Astrocyte of the spinal cord (primary cell): ENCODE data around the gene C5orf58.

Experiments used
- DNase-seq: peaks from one replicate; pipeline ENCODE4 v3.0.0; 2011; ENCODE audit warnings: low read depth, low spot score
- H3K4me3 ChIP-seq: 2 replicates; pipeline ENCODE4 v1.5.1; 2011; ENCODE audit warnings: low read depth, mild to moderate bottlenecking, low read length, moderate library complexity
- in situ Hi-C: cut with HindIII; loops from 2 replicates; pipeline ENCODE4 v1.10.0; 2017; ENCODE audit warnings: low sequenced_read_pairs
- TF ChIP-seq, protein P1 (sequence below): IDR thresholded peaks from 2 replicates; pipeline ENCODE4 v1.5.1; 2012; ENCODE audit warnings: low read depth, mild to moderate bottlenecking, low read length, inconsistent platforms

Gene C5orf58, protein sequence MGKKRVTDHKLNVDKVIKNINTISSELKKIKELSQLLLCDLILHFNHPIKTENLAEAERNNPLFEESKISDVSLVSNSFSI

DNA sequence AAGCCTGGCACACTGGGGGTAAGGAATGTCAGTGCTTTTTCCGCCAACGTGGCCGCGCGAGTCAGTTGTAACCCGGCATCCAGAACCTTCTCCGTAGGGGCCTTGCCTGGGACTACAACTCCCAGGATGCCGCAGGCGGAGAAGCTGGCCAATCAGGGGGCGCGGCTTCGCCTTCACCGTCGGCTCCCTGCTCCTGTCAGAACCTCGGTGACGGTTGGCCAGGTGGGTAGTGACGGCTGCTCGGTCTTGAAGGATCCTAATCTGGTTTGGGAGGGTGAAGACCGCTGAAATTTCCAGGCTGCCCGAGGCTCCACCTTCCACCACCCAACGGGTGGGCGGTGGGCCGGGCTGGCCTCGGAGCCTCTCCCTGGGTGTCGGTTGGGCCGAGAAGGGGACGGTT is at the start of gene C5orf58:
Gene C5orf58 (plus strand): TSS at position 200 of the 400 bp plus-strand sequence. CDS start 1,992 bp downstream, outside the sequence.
- DNase-seq, result no peak
- H3K4me3 ChIP-seq, result no peak within 1 kb of the TSS
- in situ Hi-C loops, result no loop called here
- TF ChIP-seq, protein P1, sequence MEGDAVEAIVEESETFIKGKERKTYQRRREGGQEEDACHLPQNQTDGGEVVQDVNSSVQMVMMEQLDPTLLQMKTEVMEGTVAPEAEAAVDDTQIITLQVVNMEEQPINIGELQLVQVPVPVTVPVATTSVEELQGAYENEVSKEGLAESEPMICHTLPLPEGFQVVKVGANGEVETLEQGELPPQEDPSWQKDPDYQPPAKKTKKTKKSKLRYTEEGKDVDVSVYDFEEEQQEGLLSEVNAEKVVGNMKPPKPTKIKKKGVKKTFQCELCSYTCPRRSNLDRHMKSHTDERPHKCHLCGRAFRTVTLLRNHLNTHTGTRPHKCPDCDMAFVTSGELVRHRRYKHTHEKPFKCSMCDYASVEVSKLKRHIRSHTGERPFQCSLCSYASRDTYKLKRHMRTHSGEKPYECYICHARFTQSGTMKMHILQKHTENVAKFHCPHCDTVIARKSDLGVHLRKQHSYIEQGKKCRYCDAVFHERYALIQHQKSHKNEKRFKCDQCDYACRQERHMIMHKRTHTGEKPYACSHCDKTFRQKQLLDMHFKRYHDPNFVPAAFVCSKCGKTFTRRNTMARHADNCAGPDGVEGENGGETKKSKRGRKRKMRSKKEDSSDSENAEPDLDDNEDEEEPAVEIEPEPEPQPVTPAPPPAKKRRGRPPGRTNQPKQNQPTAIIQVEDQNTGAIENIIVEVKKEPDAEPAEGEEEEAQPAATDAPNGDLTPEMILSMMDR, result no peak

DNA sequence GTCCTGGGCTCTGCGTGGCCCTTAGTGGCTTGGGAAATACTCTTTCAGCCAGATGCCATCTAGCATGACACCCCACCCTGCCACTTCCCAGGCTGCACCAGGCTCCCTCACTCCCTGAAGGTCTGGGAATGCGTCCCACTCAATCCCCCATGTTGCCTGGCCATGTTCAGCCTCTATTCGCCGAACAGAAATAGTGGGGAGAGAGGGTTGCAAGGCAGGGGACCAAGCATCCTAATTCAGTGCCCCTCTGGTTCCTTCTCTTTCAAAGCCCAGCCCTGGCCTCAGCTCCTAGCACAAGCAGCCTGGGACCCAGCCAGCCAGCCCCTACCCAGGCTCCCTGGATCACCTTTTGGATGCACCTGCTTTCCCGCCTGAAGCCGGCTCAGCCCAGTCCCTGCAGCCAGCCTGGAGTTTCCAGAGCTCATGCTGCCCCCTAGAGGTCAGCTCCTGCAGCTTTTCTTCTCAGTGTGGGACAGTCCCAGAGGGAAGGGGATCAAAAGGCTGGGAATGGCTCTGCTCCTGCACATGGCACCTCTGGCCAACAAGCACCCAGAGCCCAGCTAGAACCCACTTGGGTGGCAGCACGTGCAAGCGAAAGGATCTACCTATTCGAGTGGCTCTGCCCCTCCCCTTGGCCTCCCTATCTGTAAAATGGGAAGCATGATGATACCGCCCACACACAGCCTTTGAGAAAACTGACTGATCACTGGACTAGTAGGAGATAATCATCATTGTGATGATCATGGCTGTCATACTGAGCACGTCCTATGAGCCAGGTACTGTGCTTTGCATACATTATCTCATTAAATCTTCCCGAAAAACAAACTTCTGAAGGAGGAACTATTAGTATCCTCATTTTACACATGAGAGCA is 48.7 kb upstream of the C5orf58 start:
- TF ChIP-seq, protein P1, result peak; percentile 89
- DNase-seq, result peak; percentile 44
- in situ Hi-C loops, result no loop called here
- no peak overlapping the region for H3K4me3 ChIP-seq

DNA sequence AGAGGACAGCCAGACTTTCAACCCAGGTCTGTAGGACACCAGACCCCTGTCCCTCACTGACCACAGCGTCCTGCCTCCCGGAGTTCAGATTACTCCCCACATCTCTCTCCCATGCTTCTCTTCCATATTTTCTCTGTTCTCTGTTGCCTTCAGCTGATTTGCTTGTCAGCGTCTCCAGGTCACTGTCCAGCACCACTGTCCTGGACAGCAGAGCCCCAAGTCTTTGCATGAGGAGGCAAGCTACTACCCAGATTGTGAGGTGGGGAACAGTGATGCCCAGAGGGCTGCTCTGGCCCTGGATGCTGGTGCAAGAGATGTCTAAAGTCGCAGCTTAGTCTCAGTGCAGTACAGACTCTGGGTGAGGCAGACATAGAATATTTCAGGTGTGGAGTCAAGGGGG is 48.0 kb upstream of the C5orf58 start:
- no peak for DNase-seq
- in situ Hi-C loops, result no loop called here
- no peak overlapping the region for H3K4me3 ChIP-seq
- TF ChIP-seq, protein P1, result no peak

DNA sequence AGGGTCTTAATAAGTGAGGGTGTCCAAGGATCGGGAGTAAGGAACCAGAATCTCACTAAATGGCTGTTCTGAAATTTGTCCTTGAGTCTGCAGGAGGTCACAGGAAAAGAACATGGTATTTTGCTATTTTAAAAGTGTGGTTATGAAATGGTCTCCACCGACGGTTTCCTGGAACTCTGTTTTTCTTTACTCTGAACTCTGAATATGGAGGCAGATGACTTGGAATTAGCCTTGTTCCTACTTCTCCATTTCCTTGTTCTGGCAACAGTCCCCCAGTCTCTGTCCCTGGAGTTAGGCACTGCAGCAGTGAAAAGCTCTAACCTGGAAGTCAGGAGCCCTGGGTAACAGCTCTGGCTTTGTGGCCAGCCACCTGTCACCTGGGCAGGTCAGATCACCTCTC is 46.6 kb upstream of the C5orf58 start:
- in situ Hi-C loops, result no loop called here
- no peak for DNase-seq
- H3K4me3 ChIP-seq, result no peak overlapping the region
- TF ChIP-seq, protein P1, result no peak

DNA sequence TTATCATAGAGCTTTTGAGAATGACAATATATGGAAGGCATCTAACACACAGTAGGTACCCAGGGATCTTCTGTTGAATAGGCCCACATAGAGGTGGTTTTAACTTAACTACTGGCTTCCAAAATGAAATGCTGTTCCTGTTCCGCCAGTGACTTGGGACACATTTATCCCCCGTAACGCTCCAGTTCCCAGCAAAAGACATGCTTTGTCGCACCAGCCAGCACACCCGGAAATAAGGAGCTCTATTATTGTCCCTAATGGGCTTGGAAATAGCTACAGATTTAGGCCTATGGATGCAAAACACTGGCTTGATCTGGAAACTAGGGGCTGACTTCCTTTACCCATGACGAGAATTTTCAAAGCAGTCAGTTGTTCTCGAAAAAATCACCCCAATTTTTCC is 45.9 kb upstream of the C5orf58 start:
- TF ChIP-seq, protein P1, result no peak
- no peak for DNase-seq
- in situ Hi-C loops, result no loop called here
- no peak overlapping the region for H3K4me3 ChIP-seq

DNA sequence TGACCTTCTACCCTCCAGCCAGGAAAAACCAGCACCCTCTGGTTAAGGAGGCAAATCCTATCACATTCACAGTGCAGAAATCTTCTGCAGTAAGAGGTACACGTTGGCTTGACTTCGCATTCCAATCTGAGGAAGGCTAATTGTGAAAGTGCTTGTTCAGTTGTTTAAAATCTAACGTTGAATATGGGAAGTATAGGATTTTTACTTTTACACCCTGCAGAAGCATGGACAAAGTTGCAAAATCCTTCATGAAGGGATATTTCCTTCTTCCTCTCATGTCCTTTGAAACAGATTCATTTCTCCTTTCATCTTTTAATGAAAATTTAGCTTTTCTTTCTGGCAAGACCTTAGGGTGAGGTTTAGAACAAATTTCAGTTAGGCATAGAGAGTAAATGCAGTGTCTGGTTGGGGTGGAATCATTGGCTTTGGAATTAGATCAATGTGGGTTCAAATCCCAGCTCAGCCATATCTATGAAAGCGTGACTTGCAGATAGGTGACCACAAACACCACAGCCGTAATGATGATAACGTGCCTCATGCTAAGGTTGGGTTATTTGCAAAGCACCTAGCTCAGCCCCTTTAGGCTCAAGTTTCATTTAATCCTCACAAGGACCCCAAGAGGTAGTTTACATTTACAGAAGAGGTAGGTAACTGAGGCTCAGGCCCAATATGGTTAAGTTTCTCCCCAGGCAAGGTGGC is 42.2 kb upstream of the C5orf58 start:
- H3K4me3 ChIP-seq, result no peak overlapping the region
- TF ChIP-seq, protein P1, result no peak
- DNase-seq, result no peak
- in situ Hi-C loops, result no loop called here
